Measurements from ENCODE around the gene ABCA2. TPM values are rescaled to one million over a fixed set of nuclear protein-coding genes. Genes with fewer than 3 reads are reported as not detected.

The ABCA2 gene
- total RNA-seq, 4 donors from 2014 or later, result 51.1 to 204 (median 96.5) TPM

DNA sequence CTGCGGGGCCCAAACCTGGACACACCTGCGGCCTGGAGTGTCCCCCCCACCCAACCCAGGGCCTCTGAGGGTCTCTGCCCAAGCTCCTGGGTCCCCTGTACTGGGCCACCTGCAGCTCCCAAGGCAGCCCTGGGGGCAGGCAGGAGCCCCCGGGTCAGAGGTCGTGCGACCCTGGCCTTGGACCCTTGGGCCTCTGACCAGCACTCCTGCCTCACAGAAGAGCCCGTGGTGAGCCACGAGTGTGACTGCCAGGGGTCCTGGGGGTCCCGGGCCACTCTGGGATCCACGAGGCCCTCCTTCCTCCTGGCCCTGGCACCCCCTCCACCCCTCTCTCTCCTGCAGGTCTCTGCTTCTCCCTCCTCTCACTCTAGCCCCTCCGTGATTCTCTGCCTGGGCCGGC is 55.7 kb downstream of the ABCA2 start:
- Histone ChIP-seq H3K9me3 (no peaks in the 10 kb centered on the region), H3K36me3 (no peaks in the 10 kb centered on the region), H3K27me3 (no peaks in the 10 kb centered on the region), H3K4me1 (peaks cover 0 to 9% (median 0%) of the 10 kb centered on the region in 4 donors), H3K4me3 (no peak overlapping the region), H3K27ac (no peak overlapping the region)
- DNase-seq, result no peak
- intact Hi-C loops (cut with DNase I; ENCODE audit: low total_unique reads) (no loop called here), in situ Hi-C loops (cut with MboI; ENCODE audit: low pct_ligation_motif_present in 1 of 4, low pct_unique_long_range_greater_than_20kb in 1 of 4, low sequenced_read_pairs in 3 of 4) (no loop called here)
- TF ChIP-seq EP300 (IDR thresholded peaks at IDR 0.05; ENCODE audit: low read depth) (no peak), POLR2AphosphoS5 (IDR thresholded peaks at IDR 0.05) (no peak), POLR2A (IDR thresholded peaks at IDR 0.05) (no peak)
- TF ChIP-seq, protein P1, sequence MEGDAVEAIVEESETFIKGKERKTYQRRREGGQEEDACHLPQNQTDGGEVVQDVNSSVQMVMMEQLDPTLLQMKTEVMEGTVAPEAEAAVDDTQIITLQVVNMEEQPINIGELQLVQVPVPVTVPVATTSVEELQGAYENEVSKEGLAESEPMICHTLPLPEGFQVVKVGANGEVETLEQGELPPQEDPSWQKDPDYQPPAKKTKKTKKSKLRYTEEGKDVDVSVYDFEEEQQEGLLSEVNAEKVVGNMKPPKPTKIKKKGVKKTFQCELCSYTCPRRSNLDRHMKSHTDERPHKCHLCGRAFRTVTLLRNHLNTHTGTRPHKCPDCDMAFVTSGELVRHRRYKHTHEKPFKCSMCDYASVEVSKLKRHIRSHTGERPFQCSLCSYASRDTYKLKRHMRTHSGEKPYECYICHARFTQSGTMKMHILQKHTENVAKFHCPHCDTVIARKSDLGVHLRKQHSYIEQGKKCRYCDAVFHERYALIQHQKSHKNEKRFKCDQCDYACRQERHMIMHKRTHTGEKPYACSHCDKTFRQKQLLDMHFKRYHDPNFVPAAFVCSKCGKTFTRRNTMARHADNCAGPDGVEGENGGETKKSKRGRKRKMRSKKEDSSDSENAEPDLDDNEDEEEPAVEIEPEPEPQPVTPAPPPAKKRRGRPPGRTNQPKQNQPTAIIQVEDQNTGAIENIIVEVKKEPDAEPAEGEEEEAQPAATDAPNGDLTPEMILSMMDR (IDR thresholded peaks at IDR 0.05), result no peak
- WGBS, 2 donors (ENCODE audit: low coverage in 1 of 2), result 77% methylated on average over 9 of the region's 11 CpGs; no CpG with 5 or more reads in 1 of the 2 donors

DNA sequence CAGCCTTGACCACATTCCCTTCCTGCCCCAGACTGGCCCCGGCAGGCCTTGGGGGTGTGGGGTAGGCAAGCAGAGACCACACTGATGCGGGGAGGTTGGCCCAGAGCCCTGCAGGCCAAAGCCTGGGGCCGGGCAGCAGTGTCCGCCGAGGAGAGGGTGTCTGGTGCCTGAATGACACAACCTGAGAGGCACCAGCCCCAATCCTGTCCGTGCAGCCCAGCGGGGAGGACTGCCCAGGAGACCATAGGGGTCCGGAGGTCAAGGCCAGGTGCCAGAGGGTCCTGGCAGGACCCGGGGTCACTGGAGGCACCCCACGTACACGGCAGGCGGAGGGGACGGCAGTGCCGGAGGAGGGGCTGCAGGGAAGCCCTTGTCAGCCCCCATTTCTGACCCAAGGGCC is 56.3 kb downstream of the ABCA2 start:
- intact Hi-C loops (cut with DNase I; ENCODE audit: low total_unique reads) (no loop called here), in situ Hi-C loops (cut with MboI; ENCODE audit: low pct_ligation_motif_present in 1 of 4, low pct_unique_long_range_greater_than_20kb in 1 of 4, low sequenced_read_pairs in 3 of 4) (no loop called here)
- Histone ChIP-seq H3K9me3 (no peaks in the 10 kb centered on the region), H3K4me1 (peaks cover 0 to 9% (median 0%) of the 10 kb centered on the region in 4 donors), H3K36me3 (no peaks in the 10 kb centered on the region), H3K27me3 (no peaks in the 10 kb centered on the region), H3K4me3 (no peak overlapping the region), H3K27ac (no peak overlapping the region)
- no peak for TF ChIP-seq POLR2A (IDR thresholded peaks at IDR 0.05)
- TF ChIP-seq, protein P1 (IDR thresholded peaks at IDR 0.05), result no peak
- TF ChIP-seq EP300 (IDR thresholded peaks at IDR 0.05; ENCODE audit: low read depth), result no peak
- no peak for TF ChIP-seq POLR2AphosphoS5 (IDR thresholded peaks at IDR 0.05)
- DNase-seq, result no peak
- WGBS, 2 donors (ENCODE audit: low coverage in 1 of 2), result 77% methylated on average over 14 of the region's 14 CpGs; no CpG with 5 or more reads in 1 of the 2 donors

DNA sequence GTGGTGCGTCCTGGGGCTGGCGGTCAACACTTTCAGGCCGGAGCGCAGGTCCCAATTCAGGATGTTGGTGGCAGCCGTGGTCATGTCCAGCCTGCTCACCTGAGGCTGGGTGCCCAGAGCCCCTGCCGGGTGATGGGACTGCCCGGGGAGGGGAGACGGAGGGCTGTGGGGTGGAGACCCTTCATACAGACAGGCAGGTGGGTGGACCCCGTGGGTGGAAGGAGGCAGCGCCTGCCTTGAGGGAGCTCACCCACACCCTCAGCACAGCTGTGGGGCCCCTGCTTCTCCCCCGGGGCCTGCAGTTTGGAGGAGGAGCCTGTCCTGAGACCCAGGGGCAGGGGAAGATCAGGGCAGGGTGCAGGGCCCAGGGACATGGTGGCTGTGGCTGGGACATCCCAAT is 57.7 kb downstream of the ABCA2 start:
- Histone ChIP-seq H3K9me3 (no peaks in the 10 kb centered on the region), H3K27me3 (peaks cover 5% of the 10 kb centered on the region), H3K4me3 (no peak overlapping the region), H3K36me3 (no peaks in the 10 kb centered on the region), H3K27ac (no peak overlapping the region), H3K4me1 (peaks cover 0 to 14% (median 2%) of the 10 kb centered on the region in 4 donors)
- TF ChIP-seq, protein P1 (IDR thresholded peaks at IDR 0.05), result no peak
- no peak for TF ChIP-seq POLR2AphosphoS5 (IDR thresholded peaks at IDR 0.05)
- TF ChIP-seq POLR2A (IDR thresholded peaks at IDR 0.05), result no peak
- no peak for TF ChIP-seq EP300 (IDR thresholded peaks at IDR 0.05; ENCODE audit: low read depth)
- intact Hi-C loops (cut with DNase I; ENCODE audit: low total_unique reads) (no loop called here), in situ Hi-C loops (cut with MboI; ENCODE audit: low pct_ligation_motif_present in 1 of 4, low pct_unique_long_range_greater_than_20kb in 1 of 4, low sequenced_read_pairs in 3 of 4) (no loop called here)
- 38% methylated on average over 1 of the region's 11 CpGs; no CpG with 5 or more reads in 1 of the 2 donors for WGBS, 2 donors (ENCODE audit: low coverage in 1 of 2)
- no peak for DNase-seq

DNA sequence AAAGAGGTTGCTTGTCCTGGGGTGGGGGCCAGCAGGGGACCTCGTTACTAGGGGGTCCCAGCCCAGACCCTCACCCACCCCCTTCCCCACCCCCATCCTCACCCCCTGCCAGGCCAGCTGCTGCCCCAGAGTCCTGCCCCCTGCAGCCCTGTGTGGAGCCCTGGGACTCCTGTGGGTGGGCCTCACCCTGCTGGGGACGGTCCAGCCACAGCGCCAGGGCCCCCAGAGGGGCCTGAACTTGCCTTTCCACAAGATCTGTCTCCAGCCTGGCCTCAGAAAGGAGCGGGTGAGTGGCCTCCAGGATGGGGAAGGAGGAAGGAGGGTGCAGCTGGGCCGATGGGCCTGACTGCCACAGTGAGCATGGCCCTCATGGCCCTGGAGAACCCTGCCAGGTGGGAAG is 58.3 kb downstream of the ABCA2 start:
- Histone ChIP-seq H3K27ac (no peak overlapping the region), H3K9me3 (no peaks in the 10 kb centered on the region), H3K4me1 (peaks cover 0 to 10% (median 3%) of the 10 kb centered on the region in 4 donors), H3K27me3 (peaks cover 5% of the 10 kb centered on the region), H3K36me3 (no peaks in the 10 kb centered on the region), H3K4me3 (no peak overlapping the region)
- no peak for TF ChIP-seq EP300 (IDR thresholded peaks at IDR 0.05; ENCODE audit: low read depth)
- no peak for TF ChIP-seq POLR2A (IDR thresholded peaks at IDR 0.05)
- TF ChIP-seq, protein P1 (IDR thresholded peaks at IDR 0.05), result no peak
- TF ChIP-seq POLR2AphosphoS5 (IDR thresholded peaks at IDR 0.05), result no peak
- intact Hi-C loops (cut with DNase I; ENCODE audit: low total_unique reads), result no loop called here
- no peak for DNase-seq
- in situ Hi-C loops (cut with MboI; ENCODE audit: low pct_ligation_motif_present in 1 of 4, low pct_unique_long_range_greater_than_20kb in 1 of 4, low sequenced_read_pairs in 3 of 4), result no loop called here
- 70% methylated on average over 5 of the region's 5 CpGs; no CpG with 5 or more reads in 1 of the 2 donors for WGBS, 2 donors (ENCODE audit: low coverage in 1 of 2)

All from transverse colon (tissue), 4 donors.